ENCODE measurements around the gene AK4.

Gene AK4

DNA sequence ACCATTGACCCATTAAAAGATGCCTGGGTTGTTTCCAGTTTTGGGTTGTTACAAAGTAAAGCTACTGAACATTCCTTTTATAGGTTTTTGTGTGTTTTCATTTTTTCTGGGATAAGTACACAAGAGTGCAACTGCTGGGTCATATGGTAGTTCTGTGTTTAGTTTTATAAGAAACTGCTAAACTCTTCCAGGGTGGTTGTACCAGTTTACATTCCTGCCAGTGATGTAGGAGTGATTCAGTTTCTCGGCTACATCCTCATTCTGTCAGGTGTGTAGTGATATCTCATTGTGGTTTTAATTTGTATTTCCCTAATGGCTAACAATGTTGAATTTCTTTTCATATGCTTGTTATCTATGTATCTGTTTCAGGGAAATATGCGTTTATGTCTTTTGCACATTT is 102.8 kb downstream of the AK4 start:
- no peak for DNase-seq (ENCODE audit: low read depth)

DNA sequence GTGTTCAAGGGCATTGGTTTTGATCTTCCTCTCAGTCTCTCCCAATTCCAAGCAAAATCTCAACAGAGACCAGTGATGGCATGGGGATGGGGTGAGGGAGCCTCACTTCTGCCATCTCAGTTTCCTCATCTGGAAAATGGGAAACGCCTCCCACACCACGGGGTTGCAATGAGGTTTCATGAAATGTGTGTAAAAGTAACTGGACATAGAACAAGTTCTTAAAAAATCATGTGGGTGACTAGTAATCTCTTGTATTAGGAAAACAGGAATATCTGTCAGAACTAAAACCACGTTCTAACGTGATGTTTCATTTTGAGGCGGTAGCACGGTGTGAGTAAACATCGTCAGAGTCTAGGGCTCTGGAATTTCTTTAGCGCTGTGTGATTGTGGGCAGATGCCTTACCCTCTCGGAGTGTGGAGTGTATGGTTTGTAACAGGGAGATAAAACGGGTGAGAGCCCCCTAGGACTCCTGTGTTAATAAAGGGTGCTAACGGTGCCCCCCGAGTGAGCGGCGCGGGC is 105.9 kb downstream of the AK4 start:
- DNase-seq (ENCODE audit: low read depth): peak; percentile 41

GRCh38 chr1:65254320-65255034 is 106.5 kb downstream of the AK4 start:
- peak; percentile 60 for DNase-seq (ENCODE audit: low read depth)

DNA sequence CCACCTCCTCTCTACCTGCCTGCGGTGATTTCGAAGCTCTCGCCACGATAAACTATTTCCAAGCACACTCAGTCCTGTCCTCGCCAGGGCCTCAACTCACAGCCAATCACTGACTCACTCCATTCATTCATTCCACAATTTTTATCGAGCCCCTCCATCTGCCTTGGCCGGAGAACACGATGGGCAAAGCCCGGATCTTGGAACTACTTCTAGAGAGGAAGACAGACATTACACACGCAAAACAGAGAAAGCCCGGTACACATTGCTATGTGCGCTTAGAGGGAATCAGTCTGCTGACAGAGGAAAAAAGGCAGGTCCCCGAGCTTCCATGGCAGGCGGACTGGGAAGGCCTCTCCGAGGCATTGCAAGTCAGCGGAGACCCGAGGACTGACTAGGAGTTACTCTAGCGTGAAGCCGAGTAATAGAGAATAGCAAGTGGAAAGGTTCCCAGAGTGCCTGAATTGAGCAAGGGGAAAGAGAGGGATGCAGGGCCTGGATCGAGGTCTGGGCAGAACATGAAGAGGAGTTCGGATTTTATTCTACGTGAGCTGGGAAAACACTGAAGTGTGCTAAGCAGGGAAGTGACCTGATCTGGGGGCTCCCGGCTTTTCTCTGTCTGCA is 107.1 kb downstream of the AK4 start:
- DNase-seq (ENCODE audit: low read depth): no peak

- DNase-seq (ENCODE audit: low read depth): no peak
These were observed 107.7 kb downstream of the AK4 start for GRCh38 chr1:65255656-65256050.

DNA sequence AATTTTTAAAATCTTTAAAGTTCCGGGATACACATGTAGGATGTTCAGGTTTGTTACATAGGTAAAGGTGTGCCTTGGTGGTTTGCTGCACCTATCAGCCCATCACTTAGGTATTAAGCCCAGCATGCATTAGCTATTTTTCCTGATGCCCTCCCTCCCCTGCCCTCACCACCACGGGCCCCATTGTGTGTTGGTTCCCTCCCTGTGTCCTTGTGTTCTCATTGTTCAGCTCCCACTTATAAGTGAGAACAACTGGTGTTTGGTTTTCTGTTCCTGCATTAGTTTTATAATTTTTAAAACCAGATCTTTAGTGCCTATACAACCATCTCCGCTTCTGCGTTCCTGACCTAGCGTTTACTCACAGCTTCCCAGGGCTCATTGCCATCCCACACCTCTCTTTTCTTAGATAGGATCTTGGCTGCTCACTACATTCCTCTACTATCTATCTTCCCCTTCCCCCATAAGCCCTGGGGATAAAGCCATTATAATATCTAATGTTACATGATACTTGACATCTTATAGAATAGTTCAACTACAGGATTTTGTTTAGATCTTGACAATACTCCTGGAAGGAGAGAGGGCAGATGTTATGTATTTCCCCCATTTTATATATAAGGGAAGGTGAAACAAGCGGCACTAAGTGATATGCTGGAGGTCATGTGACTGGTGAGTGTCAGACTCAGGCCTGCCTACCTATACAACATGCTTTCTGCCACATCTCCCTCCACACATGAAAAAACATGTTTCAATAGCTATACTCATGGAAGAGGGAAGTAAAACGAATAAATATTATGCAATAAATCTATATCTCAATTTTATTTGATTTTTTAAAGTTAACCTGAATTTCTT is 109.1 kb downstream of the AK4 start:
- DNase-seq (ENCODE audit: low read depth): no peak

GRCh38 chr1:65258106-65258505 is 110.1 kb downstream of the AK4 start:
- no peak for DNase-seq (ENCODE audit: low read depth)

DNA sequence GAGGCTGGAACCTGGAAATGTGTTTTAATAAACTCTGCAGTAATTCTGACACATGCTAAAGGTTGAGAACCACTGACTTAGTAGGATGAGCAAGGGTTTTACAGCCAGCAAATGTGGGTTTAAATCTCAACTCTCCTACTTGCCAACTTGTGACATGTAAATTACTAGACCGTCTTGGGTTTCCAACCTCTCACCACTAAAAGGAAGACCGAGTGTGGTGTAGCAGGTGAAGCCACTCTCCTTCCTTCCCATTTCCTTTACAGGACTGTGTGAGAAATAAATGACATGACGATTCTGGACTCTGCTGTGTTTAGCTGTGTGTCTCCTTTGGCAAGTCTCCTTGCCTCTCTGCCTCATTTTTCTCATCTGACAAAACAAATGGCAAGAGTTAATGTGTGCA is 111.8 kb downstream of the AK4 start:
- DNase-seq (ENCODE audit: low read depth): no peak

- peak; percentile 66 for DNase-seq (ENCODE audit: low read depth)
These were observed 113.0 kb downstream of the AK4 start for GRCh38 chr1:65260851-65261473.

DNA sequence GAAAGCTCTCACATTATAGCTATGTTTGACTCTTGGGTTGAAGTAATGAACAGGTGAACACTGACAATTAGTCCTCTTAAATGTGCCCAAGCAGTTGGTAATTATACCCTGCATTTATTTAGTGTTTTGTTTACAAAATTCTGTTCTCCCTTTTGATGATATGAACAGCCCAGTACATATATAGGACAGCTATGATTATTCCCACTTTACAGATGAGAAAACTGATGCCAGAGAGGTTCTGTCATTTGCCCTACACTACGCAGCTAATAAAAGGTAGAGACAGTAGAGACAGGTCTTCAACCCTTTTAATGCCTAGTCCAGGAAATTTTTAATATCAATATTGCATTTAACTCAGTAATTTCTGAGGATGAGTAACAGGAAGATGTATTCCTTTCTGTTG is 115.3 kb downstream of the AK4 start:
- no peak for DNase-seq (ENCODE audit: low read depth)

DNA sequence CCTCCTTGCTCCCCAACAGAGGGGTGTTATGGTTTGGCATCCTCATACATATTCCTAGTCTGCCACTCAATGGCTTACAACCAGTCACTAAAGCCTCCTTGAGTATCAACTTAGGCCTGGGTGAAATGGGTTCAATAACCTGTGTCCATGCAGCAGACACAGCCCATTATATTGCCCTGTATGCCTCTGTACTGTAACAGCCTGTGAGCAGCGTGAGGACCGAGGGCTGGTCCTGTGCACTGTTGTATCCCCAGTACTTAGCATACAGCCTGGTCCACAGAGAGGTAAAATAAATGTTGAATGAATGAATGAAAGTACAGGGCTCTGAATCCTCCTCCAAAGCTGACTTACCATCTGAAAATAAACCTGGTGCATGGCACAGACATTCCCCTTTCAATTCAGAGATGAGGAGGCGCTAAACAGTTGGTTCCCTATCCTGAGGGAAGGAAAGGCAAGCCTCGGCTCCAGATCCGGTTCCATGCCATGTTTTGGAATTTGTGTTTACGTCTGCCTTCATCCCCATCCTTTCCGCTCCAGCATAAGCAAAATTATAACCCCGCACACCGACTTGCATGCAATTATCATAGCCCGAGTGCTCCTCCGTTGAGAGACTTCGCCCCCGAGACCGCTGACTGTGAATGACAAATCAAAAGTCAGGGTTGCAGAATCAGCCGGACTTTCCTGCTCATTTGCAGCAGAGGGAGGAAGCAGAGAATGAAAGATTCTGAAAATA is 116.4 kb downstream of the AK4 start:
- peak; percentile 44 for DNase-seq (ENCODE audit: low read depth)

DNA sequence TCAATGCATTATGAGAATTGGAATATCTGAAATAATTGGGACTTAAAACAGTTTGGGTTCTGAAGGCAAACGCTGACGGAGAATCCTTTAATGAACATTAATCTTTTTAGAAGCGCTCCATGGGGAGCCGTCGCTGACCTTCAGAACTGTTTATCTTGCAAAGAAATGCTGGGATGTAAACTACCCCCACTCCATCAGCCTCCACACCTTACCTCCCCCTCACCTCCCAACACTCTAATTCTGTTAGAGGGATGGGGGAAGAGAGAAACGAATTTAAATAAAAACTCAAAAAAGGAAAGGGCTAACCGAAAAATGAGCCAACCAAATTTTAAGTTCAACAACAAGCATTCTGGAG is 117.3 kb downstream of the AK4 start:
- DNase-seq (ENCODE audit: low read depth): no peak

GRCh38 chr1:65265651-65266351 is 117.8 kb downstream of the AK4 start:
- DNase-seq (ENCODE audit: low read depth): no peak

DNA sequence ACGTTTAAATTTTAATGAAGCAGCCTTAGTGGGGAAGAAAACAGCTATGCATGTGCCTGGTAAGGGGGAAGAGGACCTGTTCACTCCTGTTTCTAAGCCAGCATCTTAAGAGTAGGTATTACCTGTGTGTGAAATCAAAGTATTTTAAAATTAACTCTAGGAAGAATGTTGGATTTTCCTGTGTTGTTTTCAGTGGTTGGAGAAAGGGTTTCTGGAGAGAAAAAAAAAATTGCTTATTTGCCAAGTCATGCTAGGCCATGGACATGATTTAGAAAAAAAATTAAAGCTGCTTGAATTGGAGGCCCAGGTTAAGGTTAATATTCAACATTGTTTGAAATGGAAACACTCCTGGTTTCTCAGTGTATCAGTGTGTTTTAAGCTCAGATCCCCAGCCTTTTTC is 118.5 kb downstream of the AK4 start:
- no peak for DNase-seq (ENCODE audit: low read depth)

DNA sequence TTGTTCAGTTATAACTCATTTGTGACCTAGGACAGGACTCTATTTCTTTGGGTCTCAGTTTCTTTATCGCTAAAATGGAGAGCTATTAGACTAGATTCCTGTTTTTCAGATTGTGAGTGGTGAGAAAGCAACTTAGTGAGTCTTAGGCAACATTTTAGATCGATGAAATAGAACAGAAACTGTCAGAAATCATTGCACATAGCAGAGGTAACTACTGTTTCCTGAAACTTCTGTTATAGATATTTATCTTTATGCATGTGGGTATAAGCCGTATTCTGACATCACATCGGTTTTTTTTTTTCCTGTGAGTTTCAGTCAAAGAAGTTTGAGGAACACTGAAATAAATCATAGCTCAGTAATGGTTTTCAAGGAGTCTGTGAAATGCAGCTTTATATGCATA is 119.3 kb downstream of the AK4 start:
- no peak for DNase-seq (ENCODE audit: low read depth)

DNA sequence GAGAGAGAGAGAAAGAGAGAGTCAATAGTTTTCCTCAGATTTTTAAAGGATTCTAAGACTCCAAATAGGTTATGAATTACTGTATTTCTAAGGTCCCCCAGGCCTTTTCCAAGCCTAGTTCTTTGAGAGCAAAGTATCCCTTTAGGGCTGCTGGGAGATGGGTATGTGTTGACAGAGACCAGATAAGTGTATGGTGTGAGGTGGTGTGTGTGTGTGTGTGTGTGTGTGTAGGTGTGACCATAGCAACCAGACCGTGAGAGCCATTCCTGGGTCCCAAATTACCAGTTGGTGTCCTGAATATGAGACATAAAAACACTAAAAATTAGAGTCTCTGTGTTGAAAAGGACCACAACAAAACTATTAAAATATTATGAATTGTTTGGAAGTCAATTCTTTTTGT is 119.7 kb downstream of the AK4 start:
- DNase-seq (ENCODE audit: low read depth): no peak

DNA sequence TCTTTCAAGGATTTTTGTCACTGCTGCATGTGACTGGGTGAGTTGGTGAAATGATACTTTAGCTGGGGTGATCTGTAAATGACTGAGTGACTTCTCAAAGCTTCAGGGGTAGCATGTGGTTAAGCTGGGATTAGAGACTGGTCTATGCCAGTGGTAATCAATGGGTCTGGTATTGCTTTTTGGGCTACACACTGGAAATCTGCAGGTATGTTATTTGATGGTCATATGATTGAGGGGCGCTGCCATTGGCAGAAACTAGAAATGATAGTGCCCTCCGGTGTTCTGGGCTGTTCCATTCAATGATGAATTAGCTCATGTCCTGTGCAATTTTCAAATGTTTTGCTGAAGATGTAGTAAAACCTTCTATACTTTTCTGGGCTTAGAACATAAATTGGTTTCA is 121.6 kb downstream of the AK4 start:
- DNase-seq (ENCODE audit: low read depth): no peak

DNA sequence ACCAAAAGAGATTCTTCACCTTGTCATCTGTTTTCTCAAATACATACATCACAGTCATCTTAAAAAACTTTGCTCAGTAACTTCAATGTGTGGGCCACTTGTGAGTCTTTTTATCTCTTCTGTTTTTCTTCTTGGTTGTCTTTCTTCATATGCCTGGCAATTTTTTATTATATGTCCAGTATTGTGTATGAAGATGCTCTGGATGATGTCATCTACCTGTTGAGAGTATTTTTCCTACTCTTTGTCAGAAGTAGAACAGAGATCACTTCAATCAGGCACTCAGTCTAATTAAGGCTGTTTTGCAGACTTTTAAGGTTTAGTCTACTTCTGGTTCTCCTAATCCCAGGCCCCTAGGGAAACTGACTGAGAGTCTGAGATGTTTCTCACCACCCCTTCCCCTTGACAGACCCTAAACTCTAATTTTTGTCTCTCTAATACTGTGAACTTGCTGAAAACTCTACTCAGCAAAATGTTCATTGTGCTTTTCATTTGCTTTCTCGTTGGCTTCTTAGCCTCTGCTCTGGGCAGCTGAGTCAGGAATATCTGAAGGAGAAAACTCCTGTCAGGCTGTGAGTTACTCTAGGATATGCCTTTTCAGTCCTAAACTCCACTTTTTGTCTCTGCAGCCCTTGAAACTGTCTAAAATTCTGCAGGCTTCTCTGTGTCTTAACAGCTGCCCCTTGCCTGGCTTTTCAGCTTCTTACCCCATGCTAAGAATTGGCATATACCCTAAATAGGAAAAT is 128.4 kb downstream of the AK4 start:
- no peak for DNase-seq (ENCODE audit: low read depth)

GRCh38 chr1:65277605-65278347 is 129.8 kb downstream of the AK4 start:
- no peak for DNase-seq (ENCODE audit: low read depth)
